ENCODE results near the gene ZNF770.

- TF ChIP-seq CTCF (conservative IDR thresholded peaks at IDR 0.05; ENCODE audit: low read depth, low read length): no peak
- TF ChIP-seq POLR2A (IDR thresholded peaks at IDR 0.05; ENCODE audit: low read depth, low read length): no peak
- no peak for TF ChIP-seq RFX5 (IDR thresholded peaks at IDR 0.05; ENCODE audit: low read depth, low read length)
- no peak for TF ChIP-seq RAD21 (IDR thresholded peaks at IDR 0.05; ENCODE audit: low read length)
- no peak for TF ChIP-seq FOS (IDR thresholded peaks at IDR 0.05; ENCODE audit: low read depth, low read length)
- TF ChIP-seq MAZ (IDR thresholded peaks at IDR 0.05; ENCODE audit: borderline replicate concordance, low read depth, low read length): no peak
- no peak for TF ChIP-seq CEBPB (IDR thresholded peaks at IDR 0.05; ENCODE audit: low read depth, low read length)
- TF ChIP-seq USF2 (IDR thresholded peaks at IDR 0.05; ENCODE audit: low read depth, low read length): no peak
Observed at GRCh38 chr15:34993412-34993811, 5.3 kb upstream of the ZNF770 start.
